Stimulated activated CD4-positive, alpha-beta T cell treated with anti-CD3 and anti-CD28 coated beads, Interleukin-1b, Interleukin-23, amount 100 ng/mL, for 24 hours (primary cell): ENCODE measurements around the gene NPPC.

Experiments used
- DNase-seq, 4 experiments: peaks; one replicate each; pipeline ENCODE4 v3.0.0-alpha.2; 2020; ENCODE audit warnings: low read depth in 4 of 4, low spot score in 1 of 4

The NPPC gene

DNA sequence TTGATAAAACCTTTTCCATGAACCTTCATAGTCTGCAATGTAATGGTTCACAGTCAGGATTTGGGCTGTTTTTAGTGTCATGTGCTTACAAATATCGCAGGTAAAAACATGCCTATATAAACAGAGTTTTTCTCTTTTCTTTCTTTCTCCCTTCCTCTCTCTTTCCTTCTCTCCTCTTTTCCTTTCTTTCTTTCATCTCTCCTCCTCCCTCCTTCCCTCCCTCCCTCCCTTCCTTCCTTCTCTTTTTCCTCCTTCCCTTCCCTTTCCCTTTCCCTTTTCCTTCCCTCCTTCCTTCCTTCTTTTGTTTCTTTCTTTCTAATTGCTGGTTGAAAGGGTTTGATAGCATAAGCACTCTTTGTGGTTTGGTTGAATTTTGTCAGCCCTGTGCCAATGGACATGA, 9.6 kb upstream of the NPPC start:
- DNase-seq, result no peak

DNA sequence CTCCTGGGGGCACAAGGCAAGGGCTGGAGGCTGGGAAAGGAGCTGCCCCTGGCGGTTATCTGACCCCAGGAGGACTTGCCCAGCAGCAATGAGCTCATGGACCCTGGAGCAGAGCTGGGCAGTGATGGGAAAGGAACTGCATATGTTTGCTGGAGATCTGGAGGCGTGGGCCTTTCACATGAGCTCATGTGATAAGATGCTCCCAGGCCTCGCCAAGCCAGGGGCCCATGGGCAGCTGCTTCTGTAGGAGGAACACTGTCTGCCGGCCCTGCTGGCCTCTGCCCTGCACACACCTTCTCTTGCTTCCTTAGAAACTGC, 9.0 kb upstream of the NPPC start:
- DNase-seq, result no peak

DNA sequence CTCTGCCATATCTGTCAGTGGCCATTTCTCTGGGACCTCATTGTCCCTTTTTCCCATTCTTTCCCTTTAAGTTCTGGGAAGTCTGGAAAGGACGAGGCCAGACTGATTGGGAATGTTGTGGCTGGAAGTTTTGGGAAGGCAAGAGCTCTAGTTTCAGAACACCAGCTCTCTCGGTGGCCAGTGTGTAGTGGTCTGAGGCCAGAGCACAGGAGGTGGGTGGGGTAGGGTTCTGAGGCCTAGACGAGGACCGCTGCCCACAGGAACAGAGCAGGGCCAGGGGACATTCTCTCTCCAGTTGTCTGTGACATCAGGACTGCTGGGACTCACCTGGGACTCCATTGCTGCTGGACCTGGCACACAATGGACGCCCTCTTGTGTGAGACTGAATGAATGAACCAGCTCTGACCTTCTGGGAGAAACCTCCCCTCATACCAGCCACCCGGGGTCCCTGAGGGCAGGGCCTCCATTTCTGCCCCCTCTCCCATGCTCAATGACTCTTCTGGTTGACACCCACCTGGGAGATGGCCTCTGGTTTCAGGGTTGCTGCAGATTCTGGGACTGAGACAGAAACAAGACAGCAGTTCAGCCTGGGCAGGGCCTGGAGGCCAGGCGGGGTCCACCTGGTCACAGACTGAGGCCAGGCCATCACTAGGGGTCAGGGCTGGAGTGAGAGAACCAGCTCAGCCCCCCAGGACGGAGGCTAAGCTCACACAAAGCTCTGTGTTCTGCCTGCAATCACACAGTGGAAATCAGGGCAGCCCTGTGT, 8.4 kb upstream of the NPPC start:
- DNase-seq, result no peak

DNA sequence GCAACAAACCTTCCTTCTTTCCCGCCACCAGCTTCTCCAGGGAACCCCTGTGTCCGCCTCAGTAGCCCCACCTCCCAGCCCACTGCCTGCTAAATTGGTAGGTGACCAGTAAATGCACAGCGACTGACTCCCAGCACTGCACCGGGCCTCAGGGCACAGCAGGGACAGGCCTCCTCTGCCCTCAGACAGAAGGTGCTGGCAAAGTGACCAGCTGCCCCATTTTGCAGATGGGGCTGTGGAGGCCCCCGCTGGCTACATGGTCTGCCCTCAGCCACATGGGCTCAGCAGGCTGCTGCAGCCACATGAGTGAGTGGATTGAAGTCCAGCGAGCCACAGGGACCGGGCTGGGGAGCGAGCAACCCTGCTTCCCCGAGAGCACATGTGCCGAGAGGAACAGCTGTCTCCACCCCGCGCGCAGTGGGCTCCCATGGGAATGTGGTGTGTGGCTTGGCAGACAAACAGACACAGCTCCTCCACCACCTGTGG, 7.8 kb upstream of the NPPC start:
- DNase-seq, result no peak

DNA sequence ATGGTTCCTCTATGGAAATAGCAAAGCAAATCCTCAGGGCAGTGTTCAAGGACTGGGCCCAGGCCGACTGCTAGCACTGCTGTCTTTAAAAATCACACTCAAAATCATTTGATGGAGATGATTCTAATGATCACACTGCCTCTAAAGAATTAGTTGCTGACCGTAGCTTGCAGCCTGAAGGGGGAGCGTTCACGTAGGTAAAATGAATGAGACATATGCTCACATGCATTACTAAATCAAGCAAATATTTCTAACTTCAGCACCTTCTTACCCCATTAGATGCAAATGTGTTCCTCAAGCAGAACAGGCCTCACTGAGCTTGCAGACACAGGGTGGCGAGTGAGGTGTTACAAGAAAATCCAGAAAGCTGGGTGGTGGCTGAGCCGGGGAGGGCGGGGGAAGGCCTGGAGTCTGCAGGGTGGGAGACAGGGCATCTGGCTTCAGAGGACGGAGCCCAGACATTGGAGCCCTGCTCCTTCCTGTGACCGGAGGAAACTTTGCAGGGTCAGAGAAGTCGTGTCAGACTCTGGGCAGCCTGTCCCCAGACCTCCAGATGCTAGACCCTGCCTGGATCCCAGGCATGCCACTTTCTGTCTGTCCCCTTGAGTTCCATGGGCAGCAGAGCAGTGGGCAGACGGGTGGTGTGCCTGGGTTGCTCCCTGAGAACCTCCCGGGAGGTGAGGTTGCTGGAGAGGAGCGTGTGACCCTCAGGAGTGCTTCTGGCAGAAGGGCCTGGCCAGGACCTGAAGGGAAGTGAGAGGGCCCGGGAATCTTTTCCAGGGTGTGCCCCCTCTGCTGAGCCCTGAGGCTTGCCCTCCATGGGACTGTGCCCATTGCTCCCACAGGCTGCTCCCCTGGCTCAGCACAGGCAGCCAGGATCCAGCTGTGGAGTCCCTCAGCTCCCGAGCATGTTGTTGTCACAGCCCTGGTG, 7.1 kb upstream of the NPPC start:
- no peak for DNase-seq

DNA sequence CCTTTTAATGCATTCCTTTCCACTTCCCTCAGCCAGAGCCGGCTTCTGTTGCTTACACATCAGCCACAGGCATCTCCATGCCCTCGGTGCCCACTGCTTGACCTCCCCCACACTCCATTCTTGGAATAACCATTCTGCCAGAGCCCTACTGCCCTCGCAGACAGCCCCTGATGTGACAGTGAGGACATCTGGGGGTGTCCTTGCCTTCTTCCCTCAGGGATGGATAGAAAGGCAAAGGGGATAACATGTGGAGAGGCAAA, 6.4 kb upstream of the NPPC start:
- DNase-seq, result no peak

DNA sequence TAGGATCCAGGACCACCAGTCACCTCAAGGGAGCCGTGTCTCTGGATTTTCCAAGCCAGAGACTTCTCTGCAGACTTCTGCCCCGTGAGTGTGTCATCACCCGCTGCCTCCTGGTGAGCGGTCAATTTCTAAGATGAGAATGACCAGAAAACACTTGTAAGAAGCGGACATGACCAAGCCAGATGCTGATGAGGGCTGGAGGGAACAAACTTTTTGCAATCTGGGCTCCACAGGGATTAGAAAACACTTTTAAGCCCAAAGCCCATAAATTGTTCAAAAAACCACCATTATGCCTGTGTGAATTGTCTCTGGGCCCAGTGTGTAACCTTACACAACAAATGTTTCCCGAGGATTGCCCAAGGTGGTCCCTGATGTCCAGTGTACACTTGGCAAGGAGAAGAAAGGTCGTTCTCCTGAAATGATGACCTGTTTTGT, 5.3 kb upstream of the NPPC start:
- no peak for DNase-seq

DNA sequence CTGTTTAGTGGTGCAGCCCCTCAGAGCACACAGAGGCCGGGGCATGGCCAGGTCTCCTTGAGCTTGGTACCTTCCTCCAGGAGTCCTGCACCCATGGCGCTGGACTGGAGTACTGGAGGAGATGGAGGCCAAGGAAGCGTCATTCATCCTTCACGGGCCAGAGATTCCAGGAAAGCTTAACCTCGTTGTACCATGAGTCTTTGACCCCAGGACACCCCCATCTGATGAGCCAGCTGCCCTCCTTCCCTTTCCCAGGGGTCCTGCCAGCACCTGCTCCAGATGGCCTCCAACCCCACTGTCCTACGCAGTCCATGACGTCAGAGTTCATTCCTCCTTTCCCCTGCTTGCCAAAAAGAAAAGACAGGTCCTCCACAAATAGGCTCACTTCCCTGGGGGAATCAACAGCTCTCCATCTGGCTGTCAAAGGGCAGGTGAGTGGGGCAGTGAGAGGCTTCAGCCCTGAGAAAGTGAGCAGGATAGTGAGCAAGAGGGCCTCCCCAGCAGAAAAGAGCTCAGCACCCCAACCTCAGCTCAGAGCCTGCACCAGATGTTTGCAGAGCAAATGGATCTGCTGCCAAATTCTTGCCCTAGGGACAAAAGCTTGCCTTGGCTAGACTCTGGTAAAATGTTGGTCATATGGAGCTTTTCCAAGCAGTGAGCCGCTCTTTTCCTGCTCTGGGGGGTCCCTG, 4.5 kb upstream of the NPPC start:
- no peak for DNase-seq

DNA sequence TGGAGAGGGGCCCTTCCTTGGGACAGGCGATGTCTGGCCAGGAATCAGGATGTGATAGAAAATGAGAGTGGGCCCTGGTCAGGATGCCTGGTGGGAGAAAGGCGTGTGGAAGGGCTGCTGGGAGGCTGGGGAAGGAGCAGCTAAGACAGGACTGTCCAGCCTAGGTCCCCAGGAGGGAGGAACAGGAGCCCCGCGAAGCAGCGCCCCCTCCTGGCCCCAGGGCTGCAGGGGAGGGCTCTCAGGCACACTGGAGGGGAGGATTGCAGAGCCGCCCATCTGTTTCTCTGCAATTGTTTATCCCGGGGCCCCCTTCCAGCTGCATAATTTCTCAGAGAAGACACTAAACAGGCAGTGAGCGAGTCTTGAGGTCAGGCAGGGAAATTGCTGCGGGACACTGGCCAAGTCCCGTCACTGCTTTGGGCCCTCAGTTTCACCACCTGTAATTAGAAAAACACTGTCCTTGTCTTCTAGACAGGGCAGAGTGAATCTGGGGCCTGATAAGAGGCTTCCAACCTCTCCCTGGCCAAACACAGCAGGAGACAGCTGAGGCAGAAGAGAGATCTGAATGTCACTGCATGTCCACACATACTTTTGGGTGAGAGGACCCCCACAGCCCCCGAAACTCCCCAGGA, 3.9 kb upstream of the NPPC start:
- peak in 1 of 4 experiments; percentile 11 for DNase-seq

DNA sequence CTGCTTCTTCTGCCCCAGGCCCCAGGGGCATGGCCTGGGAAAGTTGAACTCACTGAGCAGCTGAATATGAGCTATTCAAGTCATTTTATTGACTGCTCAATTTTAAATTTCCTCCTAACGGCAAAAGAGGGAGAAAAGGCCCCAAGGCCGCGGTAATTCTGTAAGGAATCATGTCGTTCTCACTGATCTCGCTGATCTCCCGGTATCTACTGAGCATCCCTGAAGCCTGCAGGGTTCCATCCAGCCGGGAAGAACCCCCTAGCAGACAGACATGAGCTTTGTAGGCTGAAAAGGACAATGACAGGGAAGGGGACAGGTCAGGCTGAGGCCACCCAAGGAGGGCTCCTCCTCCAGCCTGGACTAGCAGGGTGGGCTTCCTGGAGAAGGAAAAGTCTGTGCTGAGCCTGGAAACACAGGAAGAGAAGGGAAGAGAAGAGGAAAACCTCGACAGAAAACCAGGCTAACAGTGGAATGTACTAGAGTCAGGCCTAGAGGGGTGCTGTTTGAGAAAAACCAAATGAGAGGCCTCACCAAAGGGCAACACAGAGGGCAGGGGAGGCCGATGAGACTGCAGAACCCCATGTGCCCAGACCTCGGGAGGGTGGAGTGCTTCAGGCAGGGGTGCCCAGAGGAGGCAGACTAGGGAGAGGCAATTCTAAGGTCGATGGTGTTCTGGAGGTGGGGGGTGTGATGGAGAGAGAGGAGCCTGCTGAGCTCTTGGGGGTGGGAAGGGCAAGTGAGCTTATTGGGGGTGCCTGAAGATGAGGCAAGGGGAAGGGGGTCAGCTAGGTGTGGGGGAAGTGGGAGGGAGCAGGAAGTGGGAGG, 2.9 kb upstream of the NPPC start:
- no peak for DNase-seq

DNA sequence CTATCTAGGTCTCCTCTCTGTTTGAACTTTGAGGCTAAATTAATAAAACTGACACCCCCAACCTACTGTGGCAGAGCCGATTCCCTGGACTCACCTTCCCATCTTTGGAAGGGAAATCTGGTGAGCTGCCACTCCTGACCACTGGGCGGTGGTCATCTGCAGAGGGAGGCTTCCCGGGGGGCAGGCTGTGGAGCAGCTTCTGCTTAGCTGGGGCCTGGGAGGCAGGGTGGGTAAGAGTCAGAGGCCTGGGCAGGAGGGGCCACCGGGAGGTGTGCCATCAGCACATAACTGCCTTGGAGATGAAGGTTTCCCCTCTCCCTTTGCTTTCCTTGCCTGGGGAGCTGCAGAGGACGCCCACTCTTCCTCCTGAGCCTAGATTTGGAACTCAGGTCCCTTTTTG, 2.3 kb upstream of the NPPC start:
- DNase-seq, result no peak

DNA sequence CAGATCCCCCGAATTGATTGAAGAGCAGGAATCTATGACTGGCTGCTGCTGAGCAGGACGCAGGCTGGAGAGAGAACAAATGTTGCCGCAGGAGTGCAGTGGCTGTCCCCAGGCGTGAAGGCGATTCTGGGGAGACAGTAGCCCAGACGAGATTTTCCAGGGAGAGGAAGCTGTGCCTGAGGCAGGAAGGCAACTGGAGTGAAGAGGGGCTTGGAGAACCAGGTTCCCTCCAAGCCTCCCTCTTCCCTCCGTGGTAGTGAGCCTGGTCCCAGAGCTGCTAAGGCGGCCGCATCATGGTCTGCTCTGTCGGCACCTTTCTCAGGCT, 1.3 kb upstream of the NPPC start:
- DNase-seq, result no peak

DNA sequence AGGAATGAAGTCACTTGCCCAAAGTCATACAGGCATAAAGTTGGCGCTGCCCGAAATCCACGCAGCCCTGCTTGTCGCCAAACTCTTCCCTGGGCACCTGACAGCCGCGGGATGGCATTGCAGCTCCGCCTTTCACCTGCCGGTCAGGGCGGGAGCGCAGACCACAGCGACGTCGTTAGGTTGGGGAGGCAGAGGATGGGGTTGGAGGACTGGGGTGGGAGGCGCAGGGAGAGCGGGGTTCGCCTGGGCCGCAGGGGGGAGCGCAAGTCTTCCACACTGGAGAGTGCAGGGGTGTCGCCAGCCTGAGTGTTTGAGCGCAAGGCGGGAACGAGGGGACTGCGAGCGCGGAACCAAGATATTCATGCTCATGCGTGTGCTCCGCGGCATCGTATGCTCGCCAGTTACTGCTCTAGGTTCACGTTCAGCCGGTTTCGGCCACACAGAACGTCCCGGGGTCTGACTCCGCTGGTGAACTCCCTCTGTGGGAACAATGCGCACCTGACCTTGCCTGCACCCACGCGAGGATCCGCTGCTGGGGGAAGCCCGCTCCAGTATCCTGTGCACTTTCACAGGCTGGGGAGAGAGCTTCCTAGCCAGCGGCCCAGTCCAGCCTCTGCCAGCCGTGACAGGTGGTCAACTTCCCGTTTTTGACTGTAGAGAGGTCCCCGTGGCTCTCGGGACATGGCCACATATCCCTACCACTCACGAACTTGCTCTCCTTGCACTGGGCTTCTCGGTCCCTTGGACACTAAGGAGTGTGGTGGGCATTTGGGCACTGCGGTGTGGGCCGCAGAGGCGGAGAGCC, 767 bp upstream of the NPPC start:
- DNase-seq, result peak in 2 of 4 experiments; percentile 12 to 20

DNA sequence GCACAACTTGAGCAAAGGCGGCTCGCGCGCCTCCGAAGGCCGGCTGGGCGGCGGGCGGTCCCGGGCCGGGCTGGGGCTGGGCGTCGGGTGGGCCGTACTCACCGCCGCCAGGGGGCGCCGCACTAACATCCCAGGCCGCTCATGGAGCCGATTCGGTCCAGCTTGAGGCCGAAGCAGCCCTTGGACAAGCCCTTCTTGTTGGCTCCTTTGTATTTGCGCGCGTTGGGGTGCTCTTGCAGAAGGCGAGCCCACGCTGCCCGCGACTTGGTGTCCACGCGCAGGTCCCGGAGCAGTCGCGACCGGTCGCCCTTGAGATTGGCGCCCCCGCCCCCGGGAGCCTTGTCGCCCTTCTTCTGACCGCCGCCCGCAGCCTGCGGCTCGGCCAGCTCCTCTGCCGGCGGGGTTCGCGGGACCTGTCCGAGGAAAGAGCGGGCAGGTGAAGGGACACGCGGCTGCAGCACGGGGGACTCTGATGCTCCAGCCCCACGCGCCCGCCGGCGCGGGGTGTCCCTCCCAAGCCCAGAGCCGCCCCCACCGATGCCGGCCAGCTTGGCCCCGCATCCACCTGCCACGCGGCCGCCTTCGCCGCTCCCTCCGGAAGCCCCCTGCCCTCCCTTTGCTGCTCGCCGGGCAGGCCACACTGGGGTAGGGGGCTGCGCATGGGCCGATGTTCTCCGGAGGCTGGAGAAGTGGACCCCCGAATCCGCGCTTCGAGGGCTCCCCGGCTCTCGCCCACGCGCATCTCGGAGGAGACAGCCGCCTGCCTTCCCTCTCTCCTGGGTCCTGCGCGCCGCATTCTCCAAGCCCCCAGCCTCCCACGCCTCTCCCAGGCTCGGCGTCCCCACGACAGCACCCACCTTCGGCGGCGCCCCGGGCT, 655 bp downstream of the NPPC start:
- DNase-seq, result peak; percentile 41 to 65 (median 60)

DNA sequence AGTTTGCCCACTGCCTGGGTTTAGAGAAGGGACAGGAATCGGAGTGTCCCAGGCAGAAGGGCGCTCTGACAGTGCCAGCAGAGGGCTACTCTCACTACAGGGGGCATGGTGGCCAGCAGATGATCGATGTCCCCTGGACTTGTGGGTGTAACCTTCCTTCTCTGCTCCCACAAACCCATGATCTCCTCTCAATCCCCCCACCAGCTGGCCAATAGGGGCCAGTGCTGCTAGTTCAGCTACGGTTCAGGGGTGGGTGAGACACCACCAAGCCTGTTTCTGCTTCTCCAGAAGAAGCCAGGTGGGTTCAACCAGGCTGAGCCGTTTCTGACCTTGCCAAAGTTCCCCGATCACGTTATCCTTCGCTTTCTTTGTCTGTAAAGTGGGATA, 1.3 kb downstream of the NPPC start:
- no peak for DNase-seq

DNA sequence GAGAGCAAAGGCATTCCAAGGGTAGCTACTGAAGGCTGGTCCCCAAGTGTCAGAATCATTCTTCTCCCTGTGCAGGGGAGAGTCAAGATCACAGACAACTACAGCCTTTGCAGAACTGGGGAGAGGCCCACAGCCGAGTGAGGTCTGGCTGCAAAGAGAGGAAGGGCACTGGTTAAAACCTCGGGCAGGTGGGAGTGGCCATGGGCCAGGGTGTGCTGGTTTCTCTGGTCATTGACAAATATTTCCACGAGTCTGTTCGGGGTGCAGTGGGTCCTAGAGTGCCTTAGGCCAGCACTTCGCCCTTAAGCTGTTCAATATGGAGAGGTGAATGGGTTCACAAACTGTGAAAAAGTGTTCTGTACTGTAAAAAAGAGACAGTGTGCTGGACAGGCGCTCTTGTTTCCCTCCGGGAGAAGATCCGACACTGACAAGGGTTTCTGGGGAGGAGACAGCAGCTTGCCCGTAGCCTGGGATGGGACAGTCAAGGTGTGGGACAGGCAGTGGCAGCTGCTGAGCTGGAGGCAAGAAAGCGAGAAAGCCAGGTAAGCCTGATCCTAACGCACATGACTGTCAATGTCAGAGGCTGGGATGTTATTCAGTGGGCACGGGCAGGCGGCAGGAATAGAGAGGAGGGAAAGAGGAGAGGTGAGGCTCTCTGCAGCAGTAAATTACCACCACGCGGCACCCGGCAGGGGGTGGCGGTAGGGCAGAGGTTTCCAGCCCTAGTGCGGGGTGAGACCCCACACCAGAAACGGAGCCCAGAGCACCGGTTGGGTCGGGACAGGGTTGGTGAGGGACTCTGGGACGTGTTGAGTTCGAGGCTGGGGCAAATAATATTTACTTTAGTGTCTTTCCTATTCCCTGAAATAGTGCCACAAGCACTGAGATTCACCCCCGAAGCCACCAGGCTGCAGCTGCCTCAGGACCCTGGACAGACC, 2.0 kb downstream of the NPPC start:
- DNase-seq, result no peak

DNA sequence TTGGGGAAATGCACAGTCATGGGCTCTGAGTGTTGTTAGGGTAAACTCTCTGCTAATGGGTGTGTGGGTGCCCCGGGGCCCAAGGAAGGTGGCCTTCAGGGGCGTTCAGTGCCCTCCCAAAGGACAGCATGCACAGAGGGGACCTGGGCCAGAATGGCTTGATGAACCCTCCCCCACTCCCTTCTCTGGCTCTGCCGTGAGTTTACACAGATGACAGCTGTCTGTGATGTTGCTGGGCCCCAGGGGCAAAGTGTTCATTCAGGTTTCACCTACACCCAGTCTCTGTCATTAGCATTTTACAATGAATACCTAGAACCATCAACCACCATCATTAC, 3.2 kb downstream of the NPPC start:
- no peak for DNase-seq
